NCI-H748 (cell line): ENCODE data around the gene BDKRB2.

Experiments
- DNase-seq: peaks from one replicate; lab custom pipeline; 2025; ENCODE audit not compliant: unreplicated experiment; lab: John Stamatoyannopoulos, UW

The BDKRB2 gene

DNA sequence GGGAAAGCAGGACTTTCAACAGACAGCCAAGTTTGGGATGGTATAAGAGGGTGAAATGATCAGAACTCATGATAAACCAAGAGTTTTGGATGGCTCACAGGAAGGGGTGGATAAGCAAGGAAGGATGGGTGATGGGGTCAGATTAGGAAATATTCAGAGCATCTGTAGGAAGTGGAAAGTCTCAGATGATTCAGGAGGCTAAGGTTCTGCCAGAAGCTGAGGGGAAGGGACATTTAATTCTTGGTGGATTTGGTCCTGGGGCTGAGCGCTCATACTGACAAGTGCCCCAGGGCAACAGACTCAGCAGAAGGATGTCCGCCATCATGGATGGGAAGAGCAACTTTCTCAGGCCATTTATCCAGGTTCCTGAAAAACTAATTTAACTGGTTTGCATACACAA, 28.4 kb upstream of the BDKRB2 start:
- no peak for DNase-seq

- DNase-seq, result no peak
Observed at GRCh38 chr14:96176811-96177211, 27.8 kb upstream of the BDKRB2 start.

DNA sequence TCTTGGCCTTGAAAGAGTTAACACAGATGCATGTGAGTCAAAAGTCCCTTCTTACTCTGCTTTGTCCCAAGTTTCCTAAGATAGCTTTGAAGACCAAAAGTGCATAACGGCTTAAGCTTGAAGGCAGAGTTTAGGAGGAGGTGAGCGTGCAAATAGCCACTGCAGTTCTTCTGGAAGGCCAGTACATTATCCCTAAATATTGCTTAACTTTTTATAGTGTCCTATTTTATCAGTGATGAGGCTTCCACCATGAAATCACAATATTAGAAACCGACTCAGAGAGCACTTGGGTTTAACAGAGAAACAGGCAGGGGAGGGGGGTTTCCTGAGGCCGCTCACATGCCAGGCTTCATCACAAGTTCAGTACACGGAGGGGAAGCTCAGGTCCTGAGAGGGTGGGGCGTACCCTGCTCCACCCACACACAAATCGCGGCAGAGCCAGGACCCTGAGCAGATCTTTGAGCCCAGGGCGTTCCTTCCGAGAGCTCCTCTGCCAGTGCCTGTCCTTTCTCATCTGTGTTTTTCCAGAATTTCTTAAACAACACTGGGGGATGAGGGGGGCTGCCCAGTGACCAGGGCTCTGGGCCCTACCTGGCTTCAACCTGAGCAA, 26.8 kb upstream of the BDKRB2 start:
- DNase-seq, result no peak

GRCh38 chr14:96178461-96179321, 25.9 kb upstream of the BDKRB2 start:
- DNase-seq, result no peak

DNA sequence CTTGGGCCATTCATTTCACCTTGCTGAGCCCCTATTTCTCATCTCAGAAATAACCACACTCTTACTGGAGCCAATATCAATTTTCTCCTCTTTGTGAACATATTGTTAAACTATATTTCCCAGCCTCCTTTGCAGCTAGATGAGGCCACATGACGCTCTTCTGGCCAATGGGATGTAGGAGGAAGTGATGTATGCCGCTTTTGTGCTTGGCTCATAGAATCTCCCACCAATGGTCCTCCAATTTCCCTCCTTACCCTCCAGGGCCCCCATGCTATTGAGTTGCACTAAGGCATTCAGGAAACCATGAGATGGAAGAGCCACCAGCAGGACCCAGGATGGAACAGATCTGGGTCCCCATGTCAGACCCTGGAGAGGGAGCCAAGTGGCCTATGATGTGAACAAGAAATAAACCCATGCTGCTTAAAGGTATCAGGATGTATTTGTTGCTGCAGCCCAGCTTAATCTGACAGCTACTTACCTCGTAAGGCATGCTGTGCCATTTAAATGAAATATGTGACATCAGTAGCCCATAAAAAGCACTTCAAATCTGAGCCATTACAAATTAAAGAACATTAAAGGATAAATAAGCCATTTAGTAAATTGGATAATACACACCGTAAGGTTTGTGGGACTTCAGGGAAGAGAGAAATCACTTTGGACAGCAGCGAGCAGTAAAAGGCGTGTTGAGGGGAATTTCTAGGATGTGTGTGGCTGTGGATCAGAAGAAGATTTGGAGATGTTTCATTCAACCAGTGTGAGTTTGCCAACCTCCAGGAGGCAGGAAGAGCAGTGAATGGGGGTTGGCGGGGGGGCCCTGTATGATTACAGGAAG, 24.4 kb upstream of the BDKRB2 start:
- DNase-seq, result peak; percentile 38

- DNase-seq, result peak; percentile 87
Observed at GRCh38 chr14:96181186-96182056, 23.2 kb upstream of the BDKRB2 start.

GRCh38 chr14:96182546-96182945, 22.1 kb upstream of the BDKRB2 start:
- DNase-seq, result no peak

DNA sequence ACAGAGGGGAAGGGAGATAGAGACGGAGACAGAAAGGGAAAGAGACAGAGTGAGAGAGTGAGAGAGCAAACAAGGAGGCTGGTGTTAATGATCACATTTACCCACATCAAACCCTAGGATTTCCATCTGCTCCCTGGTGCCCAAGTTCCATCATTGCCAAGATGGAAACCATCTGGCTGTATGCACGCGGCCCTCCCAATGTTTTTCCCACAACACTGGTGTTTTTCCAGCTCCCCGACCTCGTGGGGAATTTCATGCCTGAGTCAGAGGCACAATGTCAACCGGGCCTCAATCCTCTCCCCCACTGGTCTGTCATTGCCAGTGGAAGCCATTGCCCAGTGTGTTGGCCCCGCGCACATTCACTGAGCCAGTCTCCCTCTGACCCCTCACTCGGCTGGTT, 19.9 kb upstream of the BDKRB2 start:
- no peak for DNase-seq

GRCh38 chr14:96187216-96188031, 17.2 kb upstream of the BDKRB2 start:
- DNase-seq, result no peak

GRCh38 chr14:96189281-96189711, 15.3 kb upstream of the BDKRB2 start:
- DNase-seq, result no peak

DNA sequence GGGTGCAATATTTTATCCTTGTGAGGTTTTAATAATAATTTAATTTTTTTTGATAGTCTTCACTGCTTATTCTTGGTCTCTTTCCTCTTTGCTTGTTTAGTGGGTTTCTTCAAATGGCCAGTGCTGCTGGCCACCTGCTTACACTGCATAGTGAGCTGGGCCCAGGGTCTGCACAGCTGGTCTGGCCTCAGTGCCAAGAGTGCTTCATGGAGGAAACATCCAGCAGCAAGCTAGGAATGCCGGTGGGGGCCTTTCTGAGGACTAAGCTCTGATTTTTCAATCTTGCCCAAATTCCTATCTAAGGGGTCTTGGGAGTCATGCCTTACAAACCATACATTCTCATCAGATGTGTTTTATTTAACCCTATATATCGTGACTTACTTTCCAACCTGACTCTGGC, 13.3 kb upstream of the BDKRB2 start:
- no peak for DNase-seq

DNA sequence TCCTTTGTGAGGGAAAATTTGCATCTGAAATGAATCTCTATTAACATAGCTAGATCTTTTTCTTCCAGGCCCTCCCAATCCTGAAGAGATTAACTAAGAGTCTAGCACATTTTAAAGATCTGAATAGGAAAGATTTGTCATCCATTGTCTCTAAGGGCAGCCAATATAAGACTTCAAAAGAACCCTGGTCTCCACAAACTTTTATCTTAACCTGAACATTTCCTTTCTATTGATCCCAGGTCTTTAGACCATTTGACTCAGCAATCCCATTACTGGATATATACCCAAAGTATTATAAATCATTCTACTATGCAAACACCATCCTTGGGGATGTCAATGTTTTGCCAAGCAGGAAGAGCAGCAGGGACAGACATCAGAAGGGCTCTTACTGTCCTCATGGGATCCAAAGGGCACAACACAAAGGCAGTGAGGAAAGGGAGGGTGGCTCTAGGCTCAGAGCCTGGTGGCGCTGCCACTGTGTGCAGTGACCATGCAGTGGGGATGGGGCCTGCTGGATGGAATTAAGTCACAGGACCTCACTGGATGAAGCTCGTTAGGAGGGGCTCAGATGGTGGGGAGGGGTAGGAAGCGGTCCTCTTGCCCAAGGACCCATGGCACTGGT, 12.7 kb upstream of the BDKRB2 start:
- DNase-seq, result no peak

DNA sequence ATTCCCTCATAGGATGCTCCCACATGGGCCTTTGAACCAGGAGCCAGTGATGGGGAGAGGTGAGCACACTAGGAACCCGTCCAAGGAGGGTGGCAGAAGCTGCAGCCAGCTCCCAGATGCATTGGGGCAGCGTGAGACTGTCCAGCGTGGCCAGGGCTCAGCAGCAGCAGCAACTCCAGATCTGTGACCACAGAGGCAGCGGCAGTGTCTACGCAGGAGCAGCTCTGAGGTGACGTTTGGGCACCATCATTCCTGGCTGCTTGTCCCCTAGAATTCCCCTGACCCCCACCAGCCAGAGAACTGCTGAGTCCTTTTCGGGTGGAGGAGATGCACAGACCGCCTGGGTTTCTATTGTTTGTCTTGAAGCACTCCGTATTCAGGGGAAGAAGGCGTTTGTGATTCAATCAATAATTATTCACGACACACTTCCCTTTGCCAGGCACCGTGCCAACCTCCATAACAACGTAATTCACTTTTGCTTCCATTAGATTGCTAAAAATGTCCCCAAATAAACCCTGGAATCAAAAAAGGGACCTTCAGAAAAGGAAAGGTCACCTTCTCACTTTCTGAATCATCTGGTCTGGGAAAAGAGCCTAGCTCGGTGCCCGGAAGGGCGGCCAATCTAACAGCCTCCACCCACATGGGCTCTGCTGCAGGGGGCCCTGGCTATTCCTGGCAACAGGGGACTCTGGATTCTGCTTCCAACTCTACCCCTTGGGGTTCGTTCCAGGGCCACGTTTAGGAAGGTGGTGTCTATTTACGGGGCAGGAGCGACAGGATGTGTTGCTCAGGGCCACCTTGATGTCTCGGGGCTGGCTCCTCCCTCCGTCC, 11.4 kb upstream of the BDKRB2 start:
- DNase-seq, result peak; percentile 67

DNA sequence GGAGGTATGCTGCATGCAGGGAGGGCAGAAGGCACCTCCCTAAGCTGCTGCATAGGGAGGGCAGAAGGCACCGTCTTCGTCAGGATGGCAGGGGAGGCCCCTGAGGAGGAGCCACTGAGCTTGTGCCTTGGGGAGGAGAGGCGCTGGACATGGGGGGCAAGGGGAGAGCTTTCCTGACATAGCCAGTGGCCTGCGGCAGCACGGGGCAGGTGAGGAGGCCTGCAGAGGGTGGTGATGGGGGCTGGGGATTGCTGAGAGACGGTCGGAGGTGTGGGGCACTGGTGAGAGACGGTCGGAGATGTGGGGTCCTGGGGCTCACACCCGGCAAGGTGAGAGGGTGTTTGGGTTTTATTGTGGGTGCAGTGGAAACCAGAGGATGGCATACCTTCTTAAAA, 10.4 kb upstream of the BDKRB2 start:
- no peak for DNase-seq

DNA sequence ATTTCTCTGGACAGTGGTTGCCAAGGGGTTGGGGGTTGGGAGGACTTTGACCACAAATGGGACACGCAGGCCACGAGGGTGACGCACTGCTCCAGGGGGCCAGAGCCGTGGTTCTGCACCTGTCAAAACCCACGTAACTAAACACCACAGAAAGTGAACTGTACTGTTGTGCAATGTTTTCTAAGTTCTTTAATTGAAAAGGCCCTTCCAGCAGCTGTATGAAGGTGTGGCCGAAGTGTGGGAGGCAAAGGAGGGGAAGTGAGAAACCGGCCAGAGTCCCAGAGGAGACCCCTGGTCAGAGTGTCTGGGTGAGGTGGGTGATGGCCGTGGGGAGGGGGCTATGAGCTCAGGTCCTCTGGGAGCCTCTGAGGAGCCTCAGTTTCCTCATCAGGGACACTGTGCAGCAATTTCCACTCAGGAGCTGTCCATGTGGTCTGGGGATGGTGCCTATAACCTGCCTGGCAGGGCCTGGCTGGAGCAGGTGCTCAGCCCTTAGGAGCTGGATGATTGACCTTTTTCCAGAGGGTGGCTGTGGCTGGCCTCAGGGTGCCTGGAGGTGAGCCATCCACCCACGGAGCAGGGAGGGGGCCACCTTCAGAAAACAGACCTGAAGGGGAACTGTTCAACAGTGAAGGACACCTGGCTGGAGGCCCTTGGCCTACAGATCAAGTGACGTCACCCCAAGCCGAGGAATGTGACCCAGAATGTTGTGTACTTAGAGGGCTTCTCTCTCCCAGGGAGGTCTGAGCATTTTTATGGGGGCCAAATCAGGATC, 9.8 kb upstream of the BDKRB2 start:
- no peak for DNase-seq

GRCh38 chr14:96195441-96196081, 9.1 kb upstream of the BDKRB2 start:
- peak; percentile 41 for DNase-seq

- no peak for DNase-seq
Observed at GRCh38 chr14:96197163-96197852, 7.3 kb upstream of the BDKRB2 start.
